ENCODE results near the gene RPL18A.

GRCh38 chr19:17865364-17866311 lies 5.9 kb downstream of the RPL18A start:
- TF ChIP-seq CTCF (IDR thresholded peaks at IDR 0.05) (no peak), POLR2A (IDR thresholded peaks at IDR 0.05) (no peak), EP300 (IDR thresholded peaks at IDR 0.05) (peak in 1 of 4 donors; percentile 36)

Data from upper lobe of left lung (tissue), 4 donors.